K562 (cell line): Measurements from ENCODE around the gene SGTB. TPM values are rescaled to one million over a fixed set of nuclear protein-coding genes. Genes with fewer than 3 reads are reported as not detected.
A peak's percentile ranks its signal among the peaks of the same experiment; 100 is the strongest.

Experiments used
- ATAC-seq: fragments of 200-7000 bp; cut with Tn5 transposase; 3 replicates; pipeline ENCODE4 v1.9.1; 2020; ENCODE audit warnings: moderate library complexity
- BruUV-seq: library from RNA; stranded (reverse); fragments of 400-500 nt; replicated peaks from 2 replicates; lab custom pipeline; 2021; lab: Mats Ljungman, UMichigan
- CTCF ChIA-PET: fragments of 300-600 bp; formaldehyde crosslinking; extraction: SDS; loops from one replicate; lab custom pipeline; 2021; ENCODE audit warnings: low intra/inter-chr PET ratio; lab: Yijun Ruan, JAX
- POLR2A ChIA-PET: fragments of 300-600, 350-650 bp; sonication (Branson Sonifier 250); formaldehyde crosslinking; extraction: SDS; loops from one replicate; lab custom pipeline; 2021; ENCODE audit warnings: antibody characterized with exemption, inconsistent platforms; lab: Yijun Ruan, JAX
- DNase-seq, 4 experiments: peaks; one replicate each; pipeline versions ENCODE4 v3.0.0 to v3.0.0-alpha.2; 2011 to 2018; ENCODE audit warnings: low spot score in 3 of 4, mixed read lengths in 3 of 4; ENCODE audit errors: extremely low read depth in 1 of 4
- FAIRE-seq: peaks from 2 replicates; lab custom pipeline; 2011; peaks lifted over from hg19 to GRCh38; lab: Jason Lieb, UNC
- H2AFZ ChIP-seq: 2 replicates; pipeline ENCODE4 v1.6.0; 2011; ENCODE audit warnings: low read depth, low read length, control low read depth, inconsistent platforms
- H3K27ac ChIP-seq: fragments of 200-600 bp; 3 replicates; pipeline ENCODE4 v1.8.0; 2011; ENCODE audit warnings: low read depth, mild to moderate bottlenecking, control low read depth, inconsistent platforms, low read length, moderate library complexity, mixed read lengths; ENCODE audit errors: extremely low read depth
- H3K27me3 ChIP-seq, 2 experiments: fragments of 300-600 bp in 1 of 2; 2 replicates in 1 of 2; 3 replicates in 1 of 2; pipeline versions ENCODE4 v1.6.0 to v1.8.0; 2011; ENCODE audit warnings: inconsistent platforms in 2 of 2, low read length in 2 of 2, mild to moderate bottlenecking in 1 of 2, mixed read lengths in 1 of 2, moderate library complexity in 1 of 2; ENCODE audit not compliant: control insufficient read depth in 2 of 2, insufficient read depth in 2 of 2
- H3K36me3 ChIP-seq: fragments of 300-600 bp; 3 replicates; pipeline ENCODE4 v1.8.0; 2011; ENCODE audit warnings: mild to moderate bottlenecking, low read length, inconsistent platforms; ENCODE audit not compliant: control insufficient read depth, insufficient read depth
- H3K4me1 ChIP-seq, 2 experiments: fragments of 200-600 bp in 1 of 2; replicated peaks in 1 of 2; 2 replicates in 1 of 2; 3 replicates in 1 of 2; pipeline versions ENCODE4 v1.5.1 to v1.8.0; 2011; ENCODE audit warnings: inconsistent platforms in 2 of 2, low read length in 2 of 2, mild to moderate bottlenecking in 1 of 2, mixed read lengths in 1 of 2, moderate library complexity in 1 of 2; ENCODE audit not compliant: control insufficient read depth in 2 of 2, insufficient read depth in 2 of 2
- H3K4me2 ChIP-seq: 2 replicates; pipeline ENCODE4 v1.6.1; 2011; ENCODE audit warnings: low read length, control low read depth, inconsistent platforms, mixed read lengths; ENCODE audit not compliant: insufficient read depth
- H3K4me3 ChIP-seq: fragments of 200-600 bp; sonication (generic), shearing (Covaris generic); 2 replicates; pipeline ENCODE4 v1.5.1; 2016; ENCODE audit warnings: control low read depth, inconsistent platforms
- H3K79me2 ChIP-seq: fragments of 200-600 bp; 3 replicates; pipeline ENCODE4 v1.8.0; 2011; ENCODE audit warnings: low read length, inconsistent platforms; ENCODE audit not compliant: control insufficient read depth, insufficient read depth
- H3K9ac ChIP-seq, 2 experiments: 2 replicates each; pipeline versions ENCODE4 v1.6.0 to v1.6.1; 2011; ENCODE audit warnings: low read depth in 2 of 2, low read length in 2 of 2, control low read depth in 1 of 2, inconsistent platforms in 1 of 2, mild to moderate bottlenecking in 1 of 2, mixed read lengths in 1 of 2; ENCODE audit not compliant: insufficient read depth in 1 of 2
- H3K9me1 ChIP-seq: one replicate; pipeline ENCODE4 v1.6.0; 2011; ENCODE audit warnings: inconsistent platforms, mild to moderate bottlenecking, low read length, moderate library complexity; ENCODE audit not compliant: control insufficient read depth, insufficient read depth
- H3K9me3 ChIP-seq: replicated peaks from 2 replicates; pipeline ENCODE4 v1.5.1; 2011; ENCODE audit warnings: low read depth, low read length, inconsistent platforms; ENCODE audit not compliant: control insufficient read depth, insufficient read depth
- H4K20me1 ChIP-seq: replicated peaks from 2 replicates; pipeline ENCODE4 v1.6.1; 2011; ENCODE audit warnings: low read length, inconsistent platforms, mixed read lengths; ENCODE audit not compliant: control insufficient read depth, insufficient read depth
- CBFA2T3 ChIP-seq: fragments of 450-650 bp; IDR thresholded peaks from 2 replicates; pipeline ENCODE4 v1.6.1; 2017
- CREB1 ChIP-seq, 2 experiments: sonication (generic) in 1 of 2; formaldehyde crosslinking in 1 of 2; IDR thresholded peaks; 2 replicates each; pipeline versions ENCODE4 v1.6.1 to v1.8.0; 2012 to 2022; ENCODE audit warnings: inconsistent platforms in 1 of 2, mild to moderate bottlenecking in 1 of 2, missing genetic modification reagents in 1 of 2, moderate library complexity in 1 of 2
- GTF2F1 ChIP-seq: IDR thresholded peaks from 2 replicates; pipeline ENCODE4 v1.6.1; 2011; ENCODE audit warnings: low read depth, low read length, improper control_type of control experiment
- RBM25 ChIP-seq: fragments of 200-400 bp; formaldehyde crosslinking; IDR thresholded peaks from 2 replicates; pipeline ENCODE4 v1.6.1; 2018; ENCODE audit warnings: low read length, low read depth, moderate library complexity; ENCODE audit not compliant: severe bottlenecking
- TCF3 ChIP-seq: sonication (generic); formaldehyde crosslinking; IDR thresholded peaks from 2 replicates; pipeline ENCODE4 v1.4.0; 2020; ENCODE audit warnings: mild to moderate bottlenecking, missing genetic modification reagents
- ZKSCAN1 ChIP-seq: fragments of 150-350 bp; IDR thresholded peaks from 2 replicates; pipeline ENCODE4 v1.6.1; 2016; ENCODE audit warnings: low read depth, low read length
- ZNF146 ChIP-seq: IDR thresholded peaks from one replicate; pipeline ENCODE4 v1.6.1; 2018; ENCODE audit warnings: missing compliant biosample characterization; ENCODE audit not compliant: unreplicated experiment
- in situ Hi-C: fragments of 300-500 bp; cut with MboI; formaldehyde crosslinking; loops from 4 replicates; pipeline ENCODE4 v1.15.0; 2018; ENCODE audit warnings: inconsistent platforms, mixed read lengths
- intact Hi-C: fragments of 100-400 bp; cut with micrococcal nuclease; formaldehyde crosslinking; loops from 2 replicates; pipeline ENCODE4 v1.14.2; 2022
- polyA plus RNA-seq, 8 experiments: library from polyadenylated mRNA; depleted of rRNA in 4 of 8; stranded (reverse) in 5 of 8; unstranded in 3 of 8; fragments of >200 nt; fragmentation: Nextera tagmentation in 2 of 8; fragmentation: Illumina TruSeq in 1 of 8; extraction: Ambion mirVana in 2 of 8; extraction: Trizol in 1 of 8; gene quantifications; 2 replicates each; pipeline versions ENCODE4 v1.2.1 to v1.2.3, GENCODE V29; 2011 to 2014; ENCODE audit warnings: inconsistent platforms in 1 of 8, missing spikeins in 1 of 8
- total RNA-seq, 7 experiments: library from RNA; depleted of rRNA in 6 of 7; stranded (reverse); fragments of >200 nt in 6 of 7; fragmentation: Illumina TruSeq in 2 of 7; extraction: Trizol in 2 of 7; gene quantifications; 2 replicates each; pipeline versions ENCODE4 v1.2.1 to v1.2.3, GENCODE V29; 2011 to 2021; ENCODE audit warnings: low replicate concordance in 1 of 7
- TF ChIP-seq, protein P1 (sequence below): fragments of 250-450 bp; sonication (Bioruptor Pico); IDR thresholded peaks from 2 replicates; pipeline ENCODE4 v1.8.0; 2022; ENCODE audit warnings: moderate library complexity, mild to moderate bottlenecking, inconsistent platforms
- TF ChIP-seq, protein P2 (sequence below): fragments of 150-350 bp; conservative IDR thresholded peaks from 2 replicates; pipeline ENCODE4 v1.6.1; 2014; ENCODE audit warnings: low read length
- TF ChIP-seq, protein P3 (sequence below): sonication (generic); formaldehyde crosslinking; IDR thresholded peaks from 2 replicates; pipeline ENCODE4 v1.8.1; 2023; ENCODE audit warnings: mild to moderate bottlenecking, missing genetic modification reagents

SGTB gene
- total and polyA plus RNA-seq, 9 of the 15 experiments (the other 6 are each of a cell fraction or from before 2014, with no cell fraction given) = 1.3 to 8.4 (median 4.8) TPM

GRCh38 chr5:65739162-65739561, 17.3 kb upstream of the SGTB start:
- peaks cover 0 to 3% of the 10 kb centered on the region in 2 experiments; a peak in 2 of 5 replicates for H3K4me1 ChIP-seq
- H3K27ac ChIP-seq = no peak overlapping the region
- FAIRE-seq = no peak
- H3K36me3 ChIP-seq = peaks cover 8% of the 10 kb centered on the region; the same call in 1 of the 3 replicates
- DNase-seq = no peak
- in situ Hi-C loops (no loop called here), intact Hi-C loops (no loop called here)
- no peak overlapping the region for H3K4me2 ChIP-seq
- H3K9me3 ChIP-seq = no peaks in the 10 kb centered on the region
- TF ChIP-seq, protein P1, sequence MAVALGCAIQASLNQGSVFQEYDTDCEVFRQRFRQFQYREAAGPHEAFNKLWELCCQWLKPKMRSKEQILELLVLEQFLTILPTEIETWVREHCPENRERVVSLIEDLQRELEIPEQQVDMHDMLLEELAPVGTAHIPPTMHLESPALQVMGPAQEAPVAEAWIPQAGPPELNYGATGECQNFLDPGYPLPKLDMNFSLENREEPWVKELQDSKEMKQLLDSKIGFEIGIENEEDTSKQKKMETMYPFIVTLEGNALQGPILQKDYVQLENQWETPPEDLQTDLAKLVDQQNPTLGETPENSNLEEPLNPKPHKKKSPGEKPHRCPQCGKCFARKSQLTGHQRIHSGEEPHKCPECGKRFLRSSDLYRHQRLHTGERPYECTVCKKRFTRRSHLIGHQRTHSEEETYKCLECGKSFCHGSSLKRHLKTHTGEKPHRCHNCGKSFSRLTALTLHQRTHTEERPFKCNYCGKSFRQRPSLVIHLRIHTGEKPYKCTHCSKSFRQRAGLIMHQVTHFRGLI (CRISPR knock-in tag) = no peak
- TF ChIP-seq, protein P2, sequence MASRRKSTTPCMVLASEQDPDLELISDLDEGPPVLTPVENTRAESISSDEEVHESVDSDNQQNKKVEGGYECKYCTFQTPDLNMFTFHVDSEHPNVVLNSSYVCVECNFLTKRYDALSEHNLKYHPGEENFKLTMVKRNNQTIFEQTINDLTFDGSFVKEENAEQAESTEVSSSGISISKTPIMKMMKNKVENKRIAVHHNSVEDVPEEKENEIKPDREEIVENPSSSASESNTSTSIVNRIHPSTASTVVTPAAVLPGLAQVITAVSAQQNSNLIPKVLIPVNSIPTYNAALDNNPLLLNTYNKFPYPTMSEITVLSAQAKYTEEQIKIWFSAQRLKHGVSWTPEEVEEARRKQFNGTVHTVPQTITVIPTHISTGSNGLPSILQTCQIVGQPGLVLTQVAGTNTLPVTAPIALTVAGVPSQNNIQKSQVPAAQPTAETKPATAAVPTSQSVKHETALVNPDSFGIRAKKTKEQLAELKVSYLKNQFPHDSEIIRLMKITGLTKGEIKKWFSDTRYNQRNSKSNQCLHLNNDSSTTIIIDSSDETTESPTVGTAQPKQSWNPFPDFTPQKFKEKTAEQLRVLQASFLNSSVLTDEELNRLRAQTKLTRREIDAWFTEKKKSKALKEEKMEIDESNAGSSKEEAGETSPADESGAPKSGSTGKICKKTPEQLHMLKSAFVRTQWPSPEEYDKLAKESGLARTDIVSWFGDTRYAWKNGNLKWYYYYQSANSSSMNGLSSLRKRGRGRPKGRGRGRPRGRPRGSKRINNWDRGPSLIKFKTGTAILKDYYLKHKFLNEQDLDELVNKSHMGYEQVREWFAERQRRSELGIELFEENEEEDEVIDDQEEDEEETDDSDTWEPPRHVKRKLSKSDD = no peak
- TF ChIP-seq RBM25 = peak; percentile 61
- TF ChIP-seq, protein P3, sequence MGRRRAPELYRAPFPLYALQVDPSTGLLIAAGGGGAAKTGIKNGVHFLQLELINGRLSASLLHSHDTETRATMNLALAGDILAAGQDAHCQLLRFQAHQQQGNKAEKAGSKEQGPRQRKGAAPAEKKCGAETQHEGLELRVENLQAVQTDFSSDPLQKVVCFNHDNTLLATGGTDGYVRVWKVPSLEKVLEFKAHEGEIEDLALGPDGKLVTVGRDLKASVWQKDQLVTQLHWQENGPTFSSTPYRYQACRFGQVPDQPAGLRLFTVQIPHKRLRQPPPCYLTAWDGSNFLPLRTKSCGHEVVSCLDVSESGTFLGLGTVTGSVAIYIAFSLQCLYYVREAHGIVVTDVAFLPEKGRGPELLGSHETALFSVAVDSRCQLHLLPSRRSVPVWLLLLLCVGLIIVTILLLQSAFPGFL = no peak
- peak; percentile 57 for TF ChIP-seq ZNF146
- no peak for TF ChIP-seq CBFA2T3
- TF ChIP-seq GTF2F1 = no peak
- TF ChIP-seq ZKSCAN1 = no peak
- no peak for TF ChIP-seq TCF3 (CRISPR knock-in tag)
- TF ChIP-seq CREB1 (IDR thresholded peaks at IDR 0.05) = no peak
- TF ChIP-seq CREB1 (CRISPR knock-in tag; IDR thresholded peaks at IDR 0.05) = no peak
- no peaks in the 10 kb centered on the region for H4K20me1 ChIP-seq
- H3K4me3 ChIP-seq = no peak overlapping the region
- no TSS peak for BruUV-seq
- ATAC-seq = no peak
- ChIA-PET POLR2A (interaction anchor here (1.2 kb wide), 1 partner anchor 8 kb away, joined by 4 read pairs; no protein-coding TSS in a partner anchor), CTCF (no interaction called here)
- no peaks in the 10 kb centered on the region for H3K9me1 ChIP-seq
- H3K79me2 ChIP-seq = peaks cover 75% of the 10 kb centered on the region
- no peak overlapping the region for H2AFZ ChIP-seq
- no peaks in the 10 kb centered on the region for H3K27me3 ChIP-seq
- H3K9ac ChIP-seq = no peak overlapping the region
